SK-N-SH (cell line): ENCODE results near the gene CPED1.

ENCODE experiments used
- EP300 ChIP-seq, 2 experiments: IDR thresholded peaks; 2 replicates each; pipeline versions ENCODE4 v1.4.0 to v1.6.1; 2012; ENCODE audit warnings: borderline replicate concordance in 1 of 2, low read depth in 1 of 2, low read length in 1 of 2
- EZH2phosphoT487 ChIP-seq: fragments of 200-600 bp; sonication (generic); IDR thresholded peaks from 2 replicates; pipeline ENCODE4 v1.6.1; 2017; ENCODE audit warnings: low read depth, mixed run types, mild to moderate bottlenecking, antibody characterized with exemption, moderate library complexity, borderline replicate concordance
- JUND ChIP-seq: IDR thresholded peaks from 2 replicates; pipeline ENCODE4 v1.4.0; 2012
- PBX3 ChIP-seq: IDR thresholded peaks from 2 replicates; pipeline ENCODE4; 2012
- SMC3 ChIP-seq: IDR thresholded peaks from 2 replicates; pipeline ENCODE4 v1.6.1; 2012; ENCODE audit warnings: low read depth, low read length, improper control_type of control experiment
- TF ChIP-seq, protein P1 (sequence below): IDR thresholded peaks from 2 replicates; pipeline ENCODE4 v1.6.1; 2012; ENCODE audit warnings: mild to moderate bottlenecking, low read depth, low read length, moderate library complexity

DNA sequence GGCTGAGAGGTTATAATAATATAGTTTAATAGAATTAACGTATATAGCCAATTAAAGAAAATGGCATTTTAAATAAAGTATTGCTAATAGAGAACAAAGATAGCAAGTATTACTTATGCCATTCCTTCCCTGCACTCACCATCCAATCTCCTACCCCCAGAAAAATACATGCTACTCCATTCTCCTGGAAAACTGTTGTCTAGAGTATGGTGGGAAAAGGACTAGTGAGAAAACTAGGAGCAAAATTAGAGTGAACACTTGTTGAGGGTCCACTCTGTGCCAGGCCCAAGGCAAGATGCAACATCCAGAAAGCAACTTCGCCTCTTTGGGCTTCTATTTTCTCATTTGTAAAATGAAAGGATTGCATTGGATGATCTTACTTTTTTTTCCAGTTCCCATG, 149.1 kb downstream of the CPED1 start:
- TF ChIP-seq, protein P1, sequence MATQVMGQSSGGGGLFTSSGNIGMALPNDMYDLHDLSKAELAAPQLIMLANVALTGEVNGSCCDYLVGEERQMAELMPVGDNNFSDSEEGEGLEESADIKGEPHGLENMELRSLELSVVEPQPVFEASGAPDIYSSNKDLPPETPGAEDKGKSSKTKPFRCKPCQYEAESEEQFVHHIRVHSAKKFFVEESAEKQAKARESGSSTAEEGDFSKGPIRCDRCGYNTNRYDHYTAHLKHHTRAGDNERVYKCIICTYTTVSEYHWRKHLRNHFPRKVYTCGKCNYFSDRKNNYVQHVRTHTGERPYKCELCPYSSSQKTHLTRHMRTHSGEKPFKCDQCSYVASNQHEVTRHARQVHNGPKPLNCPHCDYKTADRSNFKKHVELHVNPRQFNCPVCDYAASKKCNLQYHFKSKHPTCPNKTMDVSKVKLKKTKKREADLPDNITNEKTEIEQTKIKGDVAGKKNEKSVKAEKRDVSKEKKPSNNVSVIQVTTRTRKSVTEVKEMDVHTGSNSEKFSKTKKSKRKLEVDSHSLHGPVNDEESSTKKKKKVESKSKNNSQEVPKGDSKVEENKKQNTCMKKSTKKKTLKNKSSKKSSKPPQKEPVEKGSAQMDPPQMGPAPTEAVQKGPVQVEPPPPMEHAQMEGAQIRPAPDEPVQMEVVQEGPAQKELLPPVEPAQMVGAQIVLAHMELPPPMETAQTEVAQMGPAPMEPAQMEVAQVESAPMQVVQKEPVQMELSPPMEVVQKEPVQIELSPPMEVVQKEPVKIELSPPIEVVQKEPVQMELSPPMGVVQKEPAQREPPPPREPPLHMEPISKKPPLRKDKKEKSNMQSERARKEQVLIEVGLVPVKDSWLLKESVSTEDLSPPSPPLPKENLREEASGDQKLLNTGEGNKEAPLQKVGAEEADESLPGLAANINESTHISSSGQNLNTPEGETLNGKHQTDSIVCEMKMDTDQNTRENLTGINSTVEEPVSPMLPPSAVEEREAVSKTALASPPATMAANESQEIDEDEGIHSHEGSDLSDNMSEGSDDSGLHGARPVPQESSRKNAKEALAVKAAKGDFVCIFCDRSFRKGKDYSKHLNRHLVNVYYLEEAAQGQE, result no peak
- TF ChIP-seq SMC3 (no peak), EZH2phosphoT487 (no peak), EP300 (IDR thresholded peaks at IDR 0.05; ENCODE audit: borderline replicate concordance in 1 of 2, low read depth in 1 of 2, low read length in 1 of 2) (no peak), JUND (no peak), PBX3 (no peak)
